ENCODE measurements around the gene KRTAP4-1.
"Not testable (repeated sequence)": the region's sequence is repeated elsewhere in the genome, so short reads cannot be mapped to it uniquely, and the experiment has no call there.

KRTAP4-1 gene

DNA sequence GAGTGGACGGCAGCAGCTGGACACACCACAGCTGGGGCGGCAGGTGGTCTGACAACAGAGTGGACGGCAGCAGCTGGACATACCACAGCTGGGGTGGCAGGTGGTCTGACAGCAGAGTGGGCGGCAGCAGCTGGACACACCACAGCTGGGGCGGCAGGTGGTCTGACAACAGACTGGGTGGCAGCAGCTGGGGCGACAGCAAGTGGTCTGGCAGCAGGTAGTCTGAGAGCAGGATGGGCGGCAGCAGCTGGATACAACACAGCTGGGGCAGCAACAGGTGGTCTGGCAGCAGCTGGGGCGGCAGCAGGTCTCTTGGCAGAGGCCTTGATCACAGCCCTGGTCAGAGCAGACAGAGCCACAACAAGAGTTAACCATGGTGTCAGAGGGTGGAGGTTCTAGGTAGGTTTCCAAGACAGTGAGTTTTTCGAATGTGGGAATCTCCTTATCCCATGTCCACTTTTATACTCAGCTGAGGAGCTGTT lies at the start of gene KRTAP4-1:
Gene KRTAP4-1 (minus strand): TSS at position 432 of the 482 bp plus-strand sequence. CDS start 57 bp downstream, at position 375.
- no peak for DNase-seq (ENCODE audit: low read depth, low spot score)

DNA sequence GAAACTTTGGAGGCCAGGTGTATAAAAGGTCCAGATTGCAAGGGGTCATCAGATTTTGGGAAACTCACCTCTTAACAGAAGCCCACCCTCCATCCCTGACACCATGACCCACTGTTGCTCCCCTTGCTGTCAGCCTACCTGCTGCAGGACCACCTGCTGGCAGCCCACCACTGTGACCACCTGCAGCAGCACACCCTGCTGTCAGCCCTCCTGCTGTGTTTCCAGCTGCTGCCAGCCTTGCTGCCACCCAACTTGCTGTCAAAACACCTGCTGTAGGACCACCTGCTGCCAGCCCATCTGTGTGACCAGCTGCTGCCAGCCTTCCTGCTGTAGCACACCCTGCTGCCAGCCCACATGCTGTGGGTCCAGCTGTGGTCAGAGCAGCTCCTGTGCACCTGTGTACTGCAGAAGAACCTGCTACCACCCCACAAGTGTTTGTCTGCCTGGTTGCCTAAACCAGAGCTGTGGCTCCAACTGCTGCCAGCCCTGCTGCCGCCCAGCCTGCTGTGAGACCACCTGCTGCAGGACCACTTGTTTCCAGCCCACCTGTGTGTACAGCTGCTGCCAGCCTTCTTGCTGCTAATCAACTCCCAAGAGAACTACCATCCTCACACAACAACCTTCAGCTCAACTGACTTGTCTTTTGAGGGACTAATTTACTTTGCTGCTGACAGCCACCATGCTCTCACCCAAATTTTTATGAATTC lies 47.8 kb upstream of the KRTAP4-1 start, which contains the start of gene KRTAP9-3:
Gene KRTAP9-3 (plus strand): TSS at position 51 of the 707 bp plus-strand sequence. CDS start 53 bp downstream, at position 104.
- DNase-seq (ENCODE audit: low read depth, low spot score) = not testable (repeated sequence)

- no peak for DNase-seq (ENCODE audit: low read depth, low spot score)
Measured at GRCh38 chr17:41231731-41232130, 47.0 kb upstream of the KRTAP4-1 start.

DNA sequence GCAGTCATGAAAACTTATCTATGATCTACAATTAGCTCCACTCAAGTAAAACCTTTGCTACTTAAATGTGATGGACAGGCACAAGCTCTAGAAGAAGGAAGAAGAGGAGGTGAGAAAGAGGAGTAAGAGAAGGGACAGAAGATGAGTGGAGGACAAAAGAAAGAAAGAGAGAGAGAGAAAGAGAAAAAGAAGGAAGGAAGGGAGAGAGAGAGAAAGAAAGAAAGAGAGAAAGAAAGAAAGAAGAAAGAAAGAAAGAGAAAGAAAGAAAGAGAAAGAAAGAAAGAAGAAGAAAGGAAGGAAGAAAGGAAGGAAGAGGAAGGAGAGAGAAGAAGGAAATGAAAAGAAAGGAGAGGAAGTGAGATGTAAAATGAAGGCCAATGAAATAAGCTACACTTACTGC lies 45.4 kb upstream of the KRTAP4-1 start:
- DNase-seq (ENCODE audit: low read depth, low spot score) = no peak

DNA sequence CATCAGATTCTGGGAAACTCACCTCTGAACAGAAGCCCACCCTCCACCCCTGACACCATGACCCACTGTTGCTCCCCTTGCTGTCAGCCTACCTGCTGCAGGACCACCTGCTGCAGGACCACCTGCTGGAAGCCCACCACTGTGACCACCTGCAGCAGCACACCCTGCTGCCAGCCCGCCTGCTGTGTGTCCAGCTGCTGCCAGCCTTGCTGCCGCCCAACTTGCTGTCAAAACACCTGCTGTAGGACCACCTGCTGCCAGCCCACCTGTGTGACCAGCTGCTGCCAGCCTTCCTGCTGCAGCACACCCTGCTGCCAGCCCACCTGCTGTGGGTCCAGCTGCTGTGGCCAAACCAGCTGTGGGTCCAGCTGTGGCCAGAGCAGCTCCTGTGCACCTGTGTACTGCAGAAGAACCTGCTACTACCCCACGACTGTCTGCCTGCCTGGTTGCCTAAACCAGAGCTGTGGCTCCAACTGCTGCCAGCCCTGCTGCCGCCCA lies 41.9 kb upstream of the KRTAP4-1 start, which contains the start of gene KRTAP9-2:
Gene KRTAP9-2 (plus strand): TSS at position 51 of the 498 bp plus-strand sequence. CDS start 7 bp downstream, at position 58.
- DNase-seq (ENCODE audit: low read depth, low spot score) = not testable (repeated sequence)

DNA sequence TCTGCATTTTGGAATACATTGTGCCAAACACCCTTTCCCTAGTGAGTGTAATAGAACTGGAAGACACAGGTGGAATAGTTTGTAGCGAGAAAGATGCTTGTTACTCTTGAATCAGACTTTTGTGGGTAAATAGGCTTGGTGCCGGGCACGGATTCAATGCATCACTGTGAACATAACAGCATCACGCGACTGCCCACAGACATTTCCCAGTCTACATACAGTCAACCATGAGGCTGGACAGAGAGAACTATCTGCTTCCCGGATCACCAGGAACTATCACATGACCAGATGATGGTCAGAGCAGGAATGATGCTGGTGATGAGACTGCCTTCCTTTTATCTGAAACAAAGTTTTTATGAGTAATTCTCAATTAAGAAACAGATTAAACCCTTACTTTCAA lies 41.3 kb upstream of the KRTAP4-1 start:
- no peak for DNase-seq (ENCODE audit: low read depth, low spot score)

- DNase-seq (ENCODE audit: low read depth, low spot score) = no peak
Measured at GRCh38 chr17:41223821-41224220, 39.1 kb upstream of the KRTAP4-1 start.

- DNase-seq (ENCODE audit: low read depth, low spot score) = no peak
Measured at GRCh38 chr17:41215681-41216080, 31.0 kb upstream of the KRTAP4-1 start.

- DNase-seq (ENCODE audit: low read depth, low spot score) = no peak
Measured at GRCh38 chr17:41212524-41213169, 27.9 kb upstream of the KRTAP4-1 start.

GRCh38 chr17:41211845-41212466 lies 27.2 kb upstream of the KRTAP4-1 start:
- no peak for DNase-seq (ENCODE audit: low read depth, low spot score)

DNA sequence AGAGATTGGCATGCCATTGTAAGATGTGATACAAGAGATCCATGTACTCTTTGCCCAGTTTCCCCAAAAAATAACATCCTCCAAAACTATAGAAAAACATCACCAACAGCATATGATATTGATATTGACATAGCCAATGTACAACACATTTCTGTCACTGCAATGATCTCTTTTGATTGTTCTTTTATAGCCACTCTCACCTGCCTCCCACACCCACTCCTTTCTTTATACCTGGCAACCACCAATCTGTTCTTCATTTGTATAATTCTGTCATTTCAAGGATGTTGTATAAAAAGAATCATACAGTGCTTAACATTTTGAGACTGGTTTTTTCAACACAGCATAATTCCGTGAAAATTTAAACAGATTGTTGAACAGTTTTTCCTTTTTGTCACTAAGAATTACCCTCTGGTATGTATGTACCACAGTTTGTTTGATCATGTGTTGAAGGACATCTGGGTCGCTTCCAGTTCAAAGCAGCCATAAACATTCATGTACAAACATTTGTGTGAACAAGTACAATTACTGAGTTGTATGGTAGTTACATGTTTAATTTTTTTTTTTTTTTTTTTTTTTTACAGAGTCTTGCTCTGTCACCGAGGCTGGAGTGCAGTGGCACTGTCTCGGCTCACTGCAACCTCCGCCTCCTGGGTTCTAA lies 14.8 kb upstream of the KRTAP4-1 start:
- no peak for DNase-seq (ENCODE audit: low read depth, low spot score)

DNA sequence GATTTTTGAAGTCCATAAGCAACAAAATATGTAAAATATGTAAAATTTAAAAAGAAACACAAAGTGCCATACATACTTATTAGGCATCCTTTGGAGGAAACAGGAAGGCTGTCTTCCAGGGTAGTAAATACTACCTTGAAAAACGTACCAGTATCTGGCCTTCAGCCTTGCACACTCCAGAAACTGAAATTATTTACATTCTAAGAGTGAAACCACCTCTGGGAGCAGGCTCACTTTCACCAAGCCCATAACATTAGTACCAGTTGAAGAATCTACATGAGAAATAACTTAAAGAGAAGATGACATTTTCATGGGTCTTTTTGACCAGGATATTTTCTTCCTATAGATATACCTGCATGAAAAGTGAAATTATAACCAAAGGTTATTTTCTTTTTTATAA lies 11.4 kb upstream of the KRTAP4-1 start:
- no peak for DNase-seq (ENCODE audit: low read depth, low spot score)

- no peak for DNase-seq (ENCODE audit: low read depth, low spot score)
Measured at GRCh38 chr17:41190328-41190727, 5.6 kb upstream of the KRTAP4-1 start.

DNA sequence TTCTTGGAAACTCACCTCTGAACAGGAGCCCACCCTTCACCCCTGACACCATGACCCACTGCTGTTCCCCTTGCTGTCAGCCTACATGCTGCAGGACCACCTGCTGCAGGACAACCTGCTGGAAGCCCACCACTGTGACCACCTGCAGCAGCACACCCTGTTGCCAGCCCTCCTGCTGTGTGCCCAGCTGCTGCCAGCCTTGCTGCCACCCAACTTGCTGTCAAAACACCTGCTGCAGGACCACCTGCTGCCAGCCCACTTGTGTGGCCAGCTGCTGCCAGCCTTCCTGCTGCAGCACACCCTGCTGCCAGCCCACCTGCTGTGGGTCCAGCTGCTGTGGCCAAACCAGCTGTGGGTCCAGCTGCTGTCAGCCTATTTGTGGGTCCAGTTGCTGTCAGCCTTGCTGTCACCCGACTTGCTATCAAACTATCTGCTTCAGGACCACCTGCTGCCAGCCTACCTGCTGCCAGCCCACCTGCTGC lies 5.2 kb upstream of the KRTAP4-1 start, which contains the start of gene KRTAP9-1:
Gene KRTAP9-1 (plus strand): TSS at position 51 of the 482 bp plus-strand sequence. CDS start 0 bp downstream, at position 51.
- DNase-seq (ENCODE audit: low read depth, low spot score) = not testable (repeated sequence)

GRCh38 chr17:41186872-41187271 lies 2.2 kb upstream of the KRTAP4-1 start:
- DNase-seq (ENCODE audit: low read depth, low spot score) = no peak

DNA sequence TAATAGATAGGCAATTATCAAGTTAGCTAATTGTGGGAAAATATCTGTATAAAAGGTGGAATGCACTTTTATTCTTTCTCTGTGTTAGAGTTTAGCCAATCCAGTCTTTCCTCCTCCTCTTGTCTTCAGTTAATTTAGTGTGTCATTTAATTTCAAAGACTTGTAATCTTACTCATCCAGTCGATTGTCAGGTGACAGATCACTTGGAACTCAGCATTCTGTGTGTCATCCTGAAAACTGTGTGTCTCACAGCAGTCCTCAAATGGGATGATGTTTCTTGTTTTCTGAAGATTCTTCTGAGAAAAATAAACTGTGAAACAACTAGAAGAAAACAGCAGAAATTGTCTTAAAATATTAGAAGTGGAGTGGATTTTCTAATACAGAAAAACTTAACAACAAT lies 290 bp upstream of the KRTAP4-1 start:
- DNase-seq (ENCODE audit: low read depth, low spot score) = no peak

- no peak for DNase-seq (ENCODE audit: low read depth, low spot score)
Measured at GRCh38 chr17:41178843-41179616, 5.7 kb downstream of the KRTAP4-1 start.

DNA sequence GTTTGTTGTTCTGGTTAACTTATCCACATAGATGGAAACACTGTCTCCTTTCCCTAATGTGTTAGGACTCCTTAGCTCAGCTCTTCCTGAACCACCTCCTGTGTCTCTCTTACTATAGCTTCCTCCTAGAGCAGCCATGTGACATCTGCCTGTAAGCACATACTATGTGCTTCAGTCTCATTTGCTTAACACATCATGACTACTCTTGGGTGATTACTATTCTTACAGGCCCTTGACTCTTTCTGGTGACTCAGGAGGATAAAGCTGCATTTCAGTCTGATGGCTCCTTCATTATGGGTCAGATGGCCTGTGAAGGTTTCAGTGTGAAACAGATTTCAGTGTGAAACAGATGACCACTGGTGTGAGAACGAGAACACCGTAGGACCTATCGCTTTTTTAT lies 6.4 kb downstream of the KRTAP4-1 start:
- no peak for DNase-seq (ENCODE audit: low read depth, low spot score)

- no peak for DNase-seq (ENCODE audit: low read depth, low spot score)
Measured at GRCh38 chr17:41177727-41178271, 6.9 kb downstream of the KRTAP4-1 start, which contains the start of gene KRTAP4-2. Gene KRTAP4-2 (minus strand): TSS chr17:41178221. CDS start chr17:41178164, 57 bp downstream.

GRCh38 chr17:41176744-41177387 lies 7.8 kb downstream of the KRTAP4-1 start:
- no peak for DNase-seq (ENCODE audit: low read depth, low spot score)

Data from brain pericyte (primary cell).